Activated naive CD8-positive, alpha-beta T cell treated with anti-CD3 and anti-CD28 coated beads, Interleukin-2, amount 50 U/mL, for 24 hours (primary cell): ENCODE measurements around the gene SUPT7L.
"Not testable (repeated sequence)": the region's sequence is repeated elsewhere in the genome, so short reads cannot be mapped to it uniquely, and the experiment has no call there.

Source experiments
- ATAC-seq: fragments of 150-1000 bp; cut with Tn5 transposase; one replicate; pipeline ENCODE4 v1.10.0; 2021
- DNase-seq: peaks from one replicate; pipeline ENCODE4 v3.0.0; 2021
- H3K27ac Mint-ChIP-seq: one replicate; pipeline ENCODE4 v1.8.0; 2021; ENCODE audit warnings: mild to moderate bottlenecking, mixed read lengths
- H3K27me3 Mint-ChIP-seq: one replicate; pipeline ENCODE4 v1.8.0; 2021; ENCODE audit warnings: mixed read lengths
- H3K36me3 Mint-ChIP-seq: one replicate; pipeline ENCODE4 v1.8.0; 2021; ENCODE audit warnings: low read depth, mixed read lengths
- H3K4me1 Mint-ChIP-seq: one replicate; pipeline ENCODE4 v1.8.0; 2021; ENCODE audit warnings: mixed read lengths
- H3K4me3 Mint-ChIP-seq: one replicate; pipeline ENCODE4 v1.8.0; 2021; ENCODE audit warnings: mild to moderate bottlenecking, moderate library complexity, mixed read lengths
- H3K9me3 Mint-ChIP-seq: one replicate; pipeline ENCODE4 v1.8.0; 2021; ENCODE audit warnings: mixed read lengths

SUPT7L gene

GRCh38 chr2:27703638-27704341 lies 40.4 kb upstream of the SUPT7L start:
- H3K9me3 Mint-ChIP-seq, result no peaks in the 10 kb centered on the region
- peaks cover 16% of the 10 kb centered on the region for H3K4me1 Mint-ChIP-seq
- H3K36me3 Mint-ChIP-seq, result no peaks in the 10 kb centered on the region
- peak; percentile 63 for ATAC-seq
- H3K27ac Mint-ChIP-seq, result no peak overlapping the region
- H3K27me3 Mint-ChIP-seq, result peaks cover 3% of the 10 kb centered on the region
- peak; percentile 85 for DNase-seq
- no peak overlapping the region for H3K4me3 Mint-ChIP-seq

- no peak for DNase-seq
- no peak for ATAC-seq
- Mint-ChIP-seq H3K4me3 (no peak overlapping the region), H3K4me1 (peaks cover 16% of the 10 kb centered on the region), H3K27ac (no peak overlapping the region), H3K36me3 (peaks cover 3% of the 10 kb centered on the region), H3K27me3 (peaks cover 3% of the 10 kb centered on the region), H3K9me3 (no peaks in the 10 kb centered on the region)
Observed at GRCh38 chr2:27702302-27702701, 38.9 kb upstream of the SUPT7L start.

GRCh38 chr2:27701676-27702075 lies 38.3 kb upstream of the SUPT7L start:
- H3K36me3 Mint-ChIP-seq, result peaks cover 3% of the 10 kb centered on the region
- ATAC-seq (no peak), DNase-seq (no peak)
- H3K27ac Mint-ChIP-seq, result no peak overlapping the region
- peaks cover 16% of the 10 kb centered on the region for H3K4me1 Mint-ChIP-seq
- H3K4me3 Mint-ChIP-seq, result no peak overlapping the region
- peaks cover 3% of the 10 kb centered on the region for H3K27me3 Mint-ChIP-seq
- no peaks in the 10 kb centered on the region for H3K9me3 Mint-ChIP-seq

GRCh38 chr2:27697660-27698059 lies 34.2 kb upstream of the SUPT7L start:
- no peak for ATAC-seq
- peaks cover 11% of the 10 kb centered on the region for H3K36me3 Mint-ChIP-seq
- H3K27ac Mint-ChIP-seq, result no peak overlapping the region
- DNase-seq, result no peak
- H3K4me1 Mint-ChIP-seq, result no peaks in the 10 kb centered on the region
- no peaks in the 10 kb centered on the region for H3K27me3 Mint-ChIP-seq
- H3K4me3 Mint-ChIP-seq, result no peak overlapping the region
- H3K9me3 Mint-ChIP-seq, result no peaks in the 10 kb centered on the region

GRCh38 chr2:27690052-27690451 lies 26.6 kb upstream of the SUPT7L start:
- no peak for ATAC-seq
- H3K27ac Mint-ChIP-seq, result no peak overlapping the region
- H3K9me3 Mint-ChIP-seq, result no peaks in the 10 kb centered on the region

GRCh38 chr2:27689424-27689823 lies 26.0 kb upstream of the SUPT7L start:
- ATAC-seq, result no peak
- H3K36me3 Mint-ChIP-seq, result peaks cover 27% of the 10 kb centered on the region

More at GRCh38 chr2:27690052-27690451, 26.6 kb upstream of the SUPT7L start:
- no peak for DNase-seq
- H3K36me3 Mint-ChIP-seq, result peaks cover 23% of the 10 kb centered on the region
- no peak overlapping the region for H3K4me3 Mint-ChIP-seq
- no peaks in the 10 kb centered on the region for H3K27me3 Mint-ChIP-seq
- peaks cover 5% of the 10 kb centered on the region for H3K4me1 Mint-ChIP-seq

GRCh38 chr2:27687232-27687631 lies 23.8 kb upstream of the SUPT7L start:
- ATAC-seq (no peak), DNase-seq (no peak)
- Mint-ChIP-seq H3K9me3 (no peaks in the 10 kb centered on the region), H3K4me3 (no peak overlapping the region), H3K27ac (no peak overlapping the region), H3K36me3 (peaks cover 30% of the 10 kb centered on the region), H3K27me3 (no peaks in the 10 kb centered on the region), H3K4me1 (peaks cover 28% of the 10 kb centered on the region)

More at GRCh38 chr2:27689424-27689823, 26.0 kb upstream of the SUPT7L start:
- H3K27ac Mint-ChIP-seq, result no peak overlapping the region
- no peak overlapping the region for H3K4me3 Mint-ChIP-seq
- H3K4me1 Mint-ChIP-seq, result peaks cover 10% of the 10 kb centered on the region
- DNase-seq, result no peak
- no peaks in the 10 kb centered on the region for H3K9me3 Mint-ChIP-seq
- H3K27me3 Mint-ChIP-seq, result no peaks in the 10 kb centered on the region

- no peak overlapping the region for H3K4me3 Mint-ChIP-seq
- DNase-seq, result no peak
- H3K27me3 Mint-ChIP-seq, result no peaks in the 10 kb centered on the region
- H3K9me3 Mint-ChIP-seq, result no peaks in the 10 kb centered on the region
- ATAC-seq, result no peak
- no peak overlapping the region for H3K27ac Mint-ChIP-seq
- peaks cover 37% of the 10 kb centered on the region for H3K4me1 Mint-ChIP-seq
- H3K36me3 Mint-ChIP-seq, result peaks cover 34% of the 10 kb centered on the region
Observed at GRCh38 chr2:27685577-27685976, 22.2 kb upstream of the SUPT7L start.

- H3K27me3 Mint-ChIP-seq, ATAC-seq, H3K4me3 Mint-ChIP-seq, H3K9me3 Mint-ChIP-seq, DNase-seq: not testable (repeated sequence)
- peak overlapping the region; percentile 53 for H3K27ac Mint-ChIP-seq
- H3K4me1 Mint-ChIP-seq, result peaks cover 37% of the 10 kb centered on the region
- H3K36me3 Mint-ChIP-seq, result peaks cover 36% of the 10 kb centered on the region
Observed at GRCh38 chr2:27685006-27685405, 21.6 kb upstream of the SUPT7L start.

- Mint-ChIP-seq H3K36me3 (peaks cover 42% of the 10 kb centered on the region), H3K4me3 (no peak overlapping the region)
- ATAC-seq, result peak; percentile 74
Observed at GRCh38 chr2:27683390-27684071, 20.1 kb upstream of the SUPT7L start.

GRCh38 chr2:27682334-27682771 lies 18.9 kb upstream of the SUPT7L start:
- H3K4me3 Mint-ChIP-seq, result peak overlapping the region; percentile 33
- not testable (repeated sequence) for H3K27me3 Mint-ChIP-seq, H3K9me3 Mint-ChIP-seq, DNase-seq
- peaks cover 43% of the 10 kb centered on the region for H3K36me3 Mint-ChIP-seq
- H3K27ac Mint-ChIP-seq, result peak overlapping the region; percentile 87
- peak; percentile 83 for ATAC-seq
- H3K4me1 Mint-ChIP-seq, result peaks cover 37% of the 10 kb centered on the region

More at GRCh38 chr2:27683390-27684071, 20.1 kb upstream of the SUPT7L start:
- Mint-ChIP-seq H3K27ac (peak overlapping the region; percentile 87), H3K9me3 (no peaks in the 10 kb centered on the region), H3K4me1 (peaks cover 37% of the 10 kb centered on the region), H3K27me3 (no peaks in the 10 kb centered on the region)
- DNase-seq, result peak; percentile 89

GRCh38 chr2:27681841-27682240 lies 18.4 kb upstream of the SUPT7L start:
- H3K27me3 Mint-ChIP-seq, result no peaks in the 10 kb centered on the region
- no peak for DNase-seq
- H3K4me1 Mint-ChIP-seq, result peaks cover 37% of the 10 kb centered on the region
- peak overlapping the region; percentile 87 for H3K27ac Mint-ChIP-seq
- peaks cover 46% of the 10 kb centered on the region for H3K36me3 Mint-ChIP-seq
- H3K4me3 Mint-ChIP-seq, result peak overlapping the region; percentile 33
- peak; percentile 83 for ATAC-seq
- H3K9me3 Mint-ChIP-seq, result no peaks in the 10 kb centered on the region

- Mint-ChIP-seq H3K9me3 (no peaks in the 10 kb centered on the region), H3K27ac (no peak overlapping the region), H3K4me1 (peaks cover 37% of the 10 kb centered on the region), H3K27me3 (no peaks in the 10 kb centered on the region), H3K36me3 (peaks cover 48% of the 10 kb centered on the region), H3K4me3 (no peak overlapping the region)
- ATAC-seq, result no peak
- no peak for DNase-seq
Observed at GRCh38 chr2:27680571-27680970, 17.2 kb upstream of the SUPT7L start.

- ATAC-seq (no peak), DNase-seq (no peak)
- H3K4me3 Mint-ChIP-seq, result no peak overlapping the region
- H3K4me1 Mint-ChIP-seq, result peaks cover 6% of the 10 kb centered on the region
- H3K27ac Mint-ChIP-seq, result no peak overlapping the region
- H3K27me3 Mint-ChIP-seq, result no peaks in the 10 kb centered on the region
- H3K9me3 Mint-ChIP-seq, result no peaks in the 10 kb centered on the region
- H3K36me3 Mint-ChIP-seq, result peaks cover 44% of the 10 kb centered on the region
Observed at GRCh38 chr2:27672723-27673486, 9.5 kb upstream of the SUPT7L start.
